ENCODE data around the gene CIITA. TPM values are rescaled to one million over a fixed set of nuclear protein-coding genes. Genes with fewer than 3 reads are reported as not detected.
A peak's percentile ranks its signal among the peaks of the same experiment; 100 is the strongest.
"Not testable (repeated sequence)": the region's sequence is repeated elsewhere in the genome, so short reads cannot be mapped to it uniquely, and the experiment has no call there.

CIITA gene
- total RNA-seq, 2 experiments from 2014 or later, result 1.8 to 3.2 TPM

DNA sequence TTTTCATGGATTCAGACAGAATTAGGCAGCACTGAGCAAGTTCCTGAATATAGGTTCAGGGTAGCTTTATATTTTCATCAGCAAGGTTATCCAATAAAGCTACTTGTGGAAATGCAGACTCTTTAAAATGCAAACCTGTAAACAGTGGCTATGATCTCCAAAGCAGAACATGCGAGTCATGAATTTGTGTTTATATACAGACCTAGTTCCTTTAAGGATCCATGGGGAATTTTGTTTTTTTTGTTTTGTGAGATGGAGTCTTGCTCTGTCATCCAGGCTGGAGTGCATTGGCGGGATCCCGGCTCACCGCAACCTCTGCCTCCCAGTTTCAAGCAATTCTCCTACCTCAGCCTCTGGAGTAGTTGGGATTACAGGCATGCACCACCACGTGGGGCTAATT is 82.2 kb downstream of the CIITA start:
- Mint-ChIP-seq H3K4me1 (ENCODE audit: low read depth) (peaks cover 80% of the 10 kb centered on the region), H3K36me3 (peaks cover 27% of the 10 kb centered on the region)
- intact Hi-C loops (cut with micrococcal nuclease), result no loop called here

GRCh38 chr16:10961231-10961630 is 84.2 kb downstream of the CIITA start:
- POLR2A ChIA-PET, result interaction anchor here (1.1 kb wide), 1 partner anchor 264 kb away, joined by 10 read pairs; no protein-coding TSS in a partner anchor
- CTCF ChIA-PET, result interaction anchor here (0.7 to 6.0 kb wide), 4 partner anchors 23 to 500 kb away, joined by 4 to 45 read pairs (median 8); no protein-coding TSS in a partner anchor
- H3K9me3 Mint-ChIP-seq, result peaks cover 6% of the 10 kb centered on the region
- intact Hi-C loops (cut with micrococcal nuclease), result loop anchor here (5.0 to 10.0 kb wide), 4 partner anchors 574 to 1124 kb away; partner anchors contain the start of gene SNN
- DNase-seq, result peak; percentile 72
- H3K4me3 Mint-ChIP-seq, result no peak overlapping the region
- no peaks in the 10 kb centered on the region for H3K27me3 Mint-ChIP-seq
- peaks cover 34% of the 10 kb centered on the region for H3K36me3 Mint-ChIP-seq
- peaks cover 79% of the 10 kb centered on the region for H3K4me1 Mint-ChIP-seq (ENCODE audit: low read depth)
- H3K27ac Mint-ChIP-seq, result peak overlapping the region; percentile 67

More for the DNA sequence above, 82.2 kb downstream of the CIITA start:
- H3K27me3 Mint-ChIP-seq, result no peaks in the 10 kb centered on the region
- ChIA-PET CTCF (interaction anchor here (1.0 to 1.4 kb wide), 3 partner anchors 259 to 1109 kb away, joined by 3 read pairs; partner anchors contain the start of gene SOCS1), POLR2A (interaction anchor here (1.4 to 2.4 kb wide), 2 partner anchors 135 to 296 kb away, joined by 3 to 15 read pairs; partner anchors contain the start of gene SOCS1)
- DNase-seq, result no peak
- H3K4me3 Mint-ChIP-seq, result no peak overlapping the region
- H3K9me3 Mint-ChIP-seq, result no peaks in the 10 kb centered on the region
- H3K27ac Mint-ChIP-seq, result peak overlapping the region; percentile 87

- Mint-ChIP-seq H3K27ac (peak overlapping the region; percentile 98), H3K36me3 (peaks cover 44% of the 10 kb centered on the region), H3K4me3 (peak overlapping the region; percentile 60), H3K27me3 (no peaks in the 10 kb centered on the region), H3K9me3 (peaks cover 12% of the 10 kb centered on the region), H3K4me1 (ENCODE audit: low read depth) (peaks cover 77% of the 10 kb centered on the region)
- ChIA-PET POLR2A (interaction anchor here (0.7 to 5.8 kb wide), 29 partner anchors 8 to 621 kb away, joined by 3 to 93 read pairs (median 7); partner anchors contain the start of gene SOCS1), CTCF (interaction anchor here (0.6 to 6.5 kb wide), 68 partner anchors 8 to 754 kb away, joined by 3 to 118 read pairs (median 5); partner anchors contain the start of genes DEXI and SOCS1)
- intact Hi-C loops (cut with micrococcal nuclease), result loop anchor here (1.0 to 10.0 kb wide), 9 partner anchors 24 to 1121 kb away; partner anchors contain the start of gene SNN
- peak; percentile 93 for DNase-seq
Observed at GRCh38 chr16:10964039-10964890, 87.3 kb downstream of the CIITA start.

- ChIA-PET CTCF (interaction anchor here (0.6 to 6.5 kb wide), 47 partner anchors 8 to 754 kb away, joined by 3 to 118 read pairs (median 7); partner anchors contain the start of gene SOCS1), POLR2A (interaction anchor here (0.7 to 5.8 kb wide), 32 partner anchors 8 to 414 kb away, joined by 3 to 93 read pairs (median 7); partner anchors contain the start of gene SOCS1)
- H3K4me1 Mint-ChIP-seq (ENCODE audit: low read depth), result peaks cover 79% of the 10 kb centered on the region
- peak; percentile 90 for DNase-seq
- peaks cover 47% of the 10 kb centered on the region for H3K36me3 Mint-ChIP-seq
- no peaks in the 10 kb centered on the region for H3K27me3 Mint-ChIP-seq
- H3K9me3 Mint-ChIP-seq, result peaks cover 12% of the 10 kb centered on the region
- H3K4me3 Mint-ChIP-seq, result peak overlapping the region; percentile 30
- intact Hi-C loops (cut with micrococcal nuclease), result loop anchor here (1.0 to 10.0 kb wide), 20 partner anchors 8 to 1120 kb away; partner anchors contain the start of genes SNN and ZC3H7A
- H3K27ac Mint-ChIP-seq, result peak overlapping the region; percentile 98
Observed at GRCh38 chr16:10964891-10965326, 87.9 kb downstream of the CIITA start.

- CTCF ChIA-PET, result interaction anchor here (0.7 to 6.5 kb wide), 27 partner anchors 8 to 749 kb away, joined by 3 to 118 read pairs (median 14); partner anchors contain the start of gene SOCS1
- peaks cover 73% of the 10 kb centered on the region for H3K4me1 Mint-ChIP-seq (ENCODE audit: low read depth)
- POLR2A ChIA-PET, result interaction anchor here (0.9 to 5.8 kb wide), 30 partner anchors 9 to 414 kb away, joined by 3 to 93 read pairs (median 7); partner anchors contain the start of gene SOCS1
Observed at GRCh38 chr16:10965440-10966061, 88.5 kb downstream of the CIITA start.

GRCh38 chr16:10966129-10966528 is 89.1 kb downstream of the CIITA start:
- no peaks in the 10 kb centered on the region for H3K27me3 Mint-ChIP-seq
- H3K4me3 Mint-ChIP-seq, result peak overlapping the region; percentile 34
- peaks cover 12% of the 10 kb centered on the region for H3K9me3 Mint-ChIP-seq
- ChIA-PET CTCF (interaction anchor here (0.6 to 6.5 kb wide), 16 partner anchors 14 to 440 kb away, joined by 3 to 118 read pairs (median 22); partner anchors contain the start of gene SOCS1), POLR2A (interaction anchor here (0.7 to 5.8 kb wide), 22 partner anchors 8 to 777 kb away, joined by 3 to 93 read pairs (median 7); partner anchors contain the start of genes SOCS1 and TXNDC11)
- peaks cover 67% of the 10 kb centered on the region for H3K4me1 Mint-ChIP-seq (ENCODE audit: low read depth)
- peak overlapping the region; percentile 98 for H3K27ac Mint-ChIP-seq
- peaks cover 51% of the 10 kb centered on the region for H3K36me3 Mint-ChIP-seq
- no peak for DNase-seq
- intact Hi-C loops (cut with micrococcal nuclease), result loop anchor here (5.0 to 10.0 kb wide), 5 partner anchors 216 to 1119 kb away; partner anchors contain the start of genes SNN and ZC3H7A

More at GRCh38 chr16:10965440-10966061, 88.5 kb downstream of the CIITA start:
- peak; percentile 79 for DNase-seq
- no peaks in the 10 kb centered on the region for H3K27me3 Mint-ChIP-seq
- peak overlapping the region; percentile 34 for H3K4me3 Mint-ChIP-seq
- peak overlapping the region; percentile 98 for H3K27ac Mint-ChIP-seq
- H3K9me3 Mint-ChIP-seq, result peaks cover 12% of the 10 kb centered on the region
- intact Hi-C loops (cut with micrococcal nuclease), result loop anchor here (1.0 to 10.0 kb wide), 15 partner anchors 8 to 1119 kb away; partner anchors contain the start of genes SNN and ZC3H7A
- H3K36me3 Mint-ChIP-seq, result peaks cover 47% of the 10 kb centered on the region

- Mint-ChIP-seq H3K9me3 (peaks cover 12% of the 10 kb centered on the region), H3K4me3 (peak overlapping the region; percentile 34), H3K27ac (peak overlapping the region; percentile 98), H3K36me3 (peaks cover 55% of the 10 kb centered on the region), H3K4me1 (ENCODE audit: low read depth) (peaks cover 66% of the 10 kb centered on the region)
- peak; percentile 70 for DNase-seq
- not testable (repeated sequence) for H3K27me3 Mint-ChIP-seq
- CTCF ChIA-PET, result interaction anchor here (0.6 to 6.5 kb wide), 10 partner anchors 17 to 440 kb away, joined by 3 to 118 read pairs (median 30); partner anchors contain the start of gene SOCS1
- intact Hi-C loops (cut with micrococcal nuclease), result loop anchor here (5.0 to 10.0 kb wide), 5 partner anchors 216 to 1118 kb away; partner anchors contain the start of genes SNN and ZC3H7A
- POLR2A ChIA-PET, result interaction anchor here (0.7 to 5.8 kb wide), 12 partner anchors 9 to 776 kb away, joined by 3 to 93 read pairs (median 9); partner anchors contain the start of genes SOCS1 and TXNDC11
Observed at GRCh38 chr16:10966559-10966958, 89.6 kb downstream of the CIITA start.

GRCh38 chr16:10967986-10968385 is 91.0 kb downstream of the CIITA start:
- Mint-ChIP-seq H3K4me3 (no peak overlapping the region), H3K4me1 (ENCODE audit: low read depth) (peaks cover 70% of the 10 kb centered on the region), H3K27me3 (no peaks in the 10 kb centered on the region), H3K9me3 (peaks cover 12% of the 10 kb centered on the region), H3K36me3 (peaks cover 56% of the 10 kb centered on the region), H3K27ac (no peak overlapping the region)
- ChIA-PET CTCF (interaction anchor here (0.9 to 6.5 kb wide), 6 partner anchors 14 to 428 kb away, joined by 3 to 118 read pairs (median 4); partner anchors contain the start of gene SOCS1), POLR2A (interaction anchor here (1.1 to 5.8 kb wide), 5 partner anchors 12 to 288 kb away, joined by 3 to 93 read pairs (median 31); partner anchors contain the start of gene SOCS1)
- DNase-seq, result no peak
- intact Hi-C loops (cut with micrococcal nuclease), result loop anchor here (5.0 to 10.0 kb wide), 5 partner anchors 214 to 1117 kb away; partner anchors contain the start of genes SNN and ZC3H7A

DNA sequence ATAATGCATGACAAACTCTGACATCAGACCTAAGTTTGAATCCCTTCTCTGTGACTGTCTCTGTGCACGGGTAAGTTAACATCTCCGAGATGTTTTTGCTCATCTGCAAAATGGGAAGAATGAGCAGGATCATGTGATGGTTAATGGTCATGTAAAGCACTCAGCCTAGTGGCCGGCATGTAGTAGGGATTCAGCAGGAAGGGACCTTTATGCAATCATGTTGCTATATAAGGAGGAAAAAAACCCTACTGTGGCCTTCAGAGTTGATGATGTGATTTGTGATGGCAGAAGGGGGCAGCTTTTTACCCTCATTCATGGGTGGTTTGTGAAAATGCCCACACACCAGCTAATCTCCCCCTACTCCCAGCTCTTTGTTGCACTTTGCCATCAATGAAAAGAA is 91.5 kb downstream of the CIITA start:
- H3K27me3 Mint-ChIP-seq, result no peaks in the 10 kb centered on the region
- CTCF ChIA-PET, result interaction anchor here (1.1 to 6.5 kb wide), 7 partner anchors 12 to 427 kb away, joined by 3 to 118 read pairs (median 4); partner anchors contain the start of gene SOCS1
- no peak overlapping the region for H3K27ac Mint-ChIP-seq
- H3K4me3 Mint-ChIP-seq, result no peak overlapping the region
- peaks cover 71% of the 10 kb centered on the region for H3K4me1 Mint-ChIP-seq (ENCODE audit: low read depth)
- intact Hi-C loops (cut with micrococcal nuclease), result loop anchor here (5.0 to 10.0 kb wide), 5 partner anchors 214 to 1116 kb away; partner anchors contain the start of genes SNN and ZC3H7A
- H3K9me3 Mint-ChIP-seq, result peaks cover 12% of the 10 kb centered on the region
- POLR2A ChIA-PET, result interaction anchor here (1.1 to 5.8 kb wide), 3 partner anchors 11 to 287 kb away, joined by 3 to 63 read pairs (median 3); partner anchors contain the start of gene SOCS1
- peaks cover 56% of the 10 kb centered on the region for H3K36me3 Mint-ChIP-seq
- DNase-seq, result no peak

GRCh38 chr16:10969615-10970014 is 92.6 kb downstream of the CIITA start:
- Mint-ChIP-seq H3K27ac (no peak overlapping the region), H3K4me3 (no peak overlapping the region), H3K27me3 (no peaks in the 10 kb centered on the region), H3K9me3 (peaks cover 12% of the 10 kb centered on the region), H3K36me3 (peaks cover 57% of the 10 kb centered on the region), H3K4me1 (ENCODE audit: low read depth) (peaks cover 63% of the 10 kb centered on the region)
- intact Hi-C loops (cut with micrococcal nuclease), result loop anchor here (5.0 to 10.0 kb wide), 6 partner anchors 193 to 1115 kb away; partner anchors contain the start of genes SNN and ZC3H7A
- ChIA-PET POLR2A (interaction anchor here (0.7 to 1.4 kb wide), 2 partner anchors 130 to 286 kb away, joined by 3 read pairs; partner anchors contain the start of gene SOCS1), CTCF (interaction anchor here (1.1 to 1.5 kb wide), 6 partner anchors 11 to 426 kb away, joined by 3 to 5 read pairs (median 3); no protein-coding TSS in a partner anchor)
- DNase-seq, result no peak

All from activated CD4-positive, alpha-beta memory T cell treated with anti-CD3 and anti-CD28 coated beads for 36 hours (primary cell).